DND-41 (cell line): ENCODE data around the gene RPRD2.

ENCODE experiments used
- CTCF ChIP-seq: IDR thresholded peaks from 2 replicates; pipeline ENCODE4 v1.5.1; 2012; ENCODE audit warnings: borderline replicate concordance, low read length, moderate library complexity, mild to moderate bottlenecking; ENCODE audit not compliant: poor library complexity, severe bottlenecking; ENCODE audit errors: extremely low read depth
- EZH2 ChIP-seq: IDR thresholded peaks from 3 replicates; pipeline ENCODE4 v1.6.1; 2012; ENCODE audit warnings: borderline replicate concordance, low read depth, mild to moderate bottlenecking, moderate library complexity, low read length, inconsistent platforms; ENCODE audit not compliant: severe bottlenecking

GRCh38 chr1:150376110-150376509 is 12.2 kb downstream of the RPRD2 start:
- no peak for TF ChIP-seq CTCF
- TF ChIP-seq EZH2 = no peak
